ENCODE measurements around the gene HTR1D.

- TF ChIP-seq POLR2AphosphoS5 (IDR thresholded peaks at IDR 0.05; ENCODE audit: insufficient read depth, low read depth, low read length) (no peak), CTCF (IDR thresholded peaks at IDR 0.05; ENCODE audit: extremely low read depth in 1 of 2, insufficient read depth in 1 of 2, low read depth in 1 of 2, low read length in 2 of 2) (no peak), EZH2 (IDR thresholded peaks at IDR 0.05; ENCODE audit: borderline replicate concordance, low read depth, low read length, severe bottlenecking) (no peak), MAX (IDR thresholded peaks at IDR 0.05; ENCODE audit: insufficient read depth, insufficient read length) (no peak), POLR2A (IDR thresholded peaks at IDR 0.05; ENCODE audit: low read depth, low read length) (no peak), JUN (IDR thresholded peaks at IDR 0.05; ENCODE audit: borderline replicate concordance, insufficient read depth, insufficient read length, low read depth) (no peak)
Observed at GRCh38 chr1:23156940-23157339, 60.4 kb downstream of the HTR1D start.

All from endothelial cell of umbilical vein (primary cell).